ENCODE results near the gene TBC1D14.
"Not testable (repeated sequence)": the region's sequence is repeated elsewhere in the genome, so short reads cannot be mapped to it uniquely, and the experiment has no call there.

The TBC1D14 gene

GRCh38 chr4:6969826-6970800 lies 60.5 kb downstream of the TBC1D14 start:
- no peak overlapping the region for H3K27ac ChIP-seq
- no peak for TF ChIP-seq ZFX (IDR thresholded peaks at IDR 0.05)
- TF ChIP-seq, protein P1, sequence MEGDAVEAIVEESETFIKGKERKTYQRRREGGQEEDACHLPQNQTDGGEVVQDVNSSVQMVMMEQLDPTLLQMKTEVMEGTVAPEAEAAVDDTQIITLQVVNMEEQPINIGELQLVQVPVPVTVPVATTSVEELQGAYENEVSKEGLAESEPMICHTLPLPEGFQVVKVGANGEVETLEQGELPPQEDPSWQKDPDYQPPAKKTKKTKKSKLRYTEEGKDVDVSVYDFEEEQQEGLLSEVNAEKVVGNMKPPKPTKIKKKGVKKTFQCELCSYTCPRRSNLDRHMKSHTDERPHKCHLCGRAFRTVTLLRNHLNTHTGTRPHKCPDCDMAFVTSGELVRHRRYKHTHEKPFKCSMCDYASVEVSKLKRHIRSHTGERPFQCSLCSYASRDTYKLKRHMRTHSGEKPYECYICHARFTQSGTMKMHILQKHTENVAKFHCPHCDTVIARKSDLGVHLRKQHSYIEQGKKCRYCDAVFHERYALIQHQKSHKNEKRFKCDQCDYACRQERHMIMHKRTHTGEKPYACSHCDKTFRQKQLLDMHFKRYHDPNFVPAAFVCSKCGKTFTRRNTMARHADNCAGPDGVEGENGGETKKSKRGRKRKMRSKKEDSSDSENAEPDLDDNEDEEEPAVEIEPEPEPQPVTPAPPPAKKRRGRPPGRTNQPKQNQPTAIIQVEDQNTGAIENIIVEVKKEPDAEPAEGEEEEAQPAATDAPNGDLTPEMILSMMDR (conservative IDR thresholded peaks at IDR 0.05), result no peak

DNA sequence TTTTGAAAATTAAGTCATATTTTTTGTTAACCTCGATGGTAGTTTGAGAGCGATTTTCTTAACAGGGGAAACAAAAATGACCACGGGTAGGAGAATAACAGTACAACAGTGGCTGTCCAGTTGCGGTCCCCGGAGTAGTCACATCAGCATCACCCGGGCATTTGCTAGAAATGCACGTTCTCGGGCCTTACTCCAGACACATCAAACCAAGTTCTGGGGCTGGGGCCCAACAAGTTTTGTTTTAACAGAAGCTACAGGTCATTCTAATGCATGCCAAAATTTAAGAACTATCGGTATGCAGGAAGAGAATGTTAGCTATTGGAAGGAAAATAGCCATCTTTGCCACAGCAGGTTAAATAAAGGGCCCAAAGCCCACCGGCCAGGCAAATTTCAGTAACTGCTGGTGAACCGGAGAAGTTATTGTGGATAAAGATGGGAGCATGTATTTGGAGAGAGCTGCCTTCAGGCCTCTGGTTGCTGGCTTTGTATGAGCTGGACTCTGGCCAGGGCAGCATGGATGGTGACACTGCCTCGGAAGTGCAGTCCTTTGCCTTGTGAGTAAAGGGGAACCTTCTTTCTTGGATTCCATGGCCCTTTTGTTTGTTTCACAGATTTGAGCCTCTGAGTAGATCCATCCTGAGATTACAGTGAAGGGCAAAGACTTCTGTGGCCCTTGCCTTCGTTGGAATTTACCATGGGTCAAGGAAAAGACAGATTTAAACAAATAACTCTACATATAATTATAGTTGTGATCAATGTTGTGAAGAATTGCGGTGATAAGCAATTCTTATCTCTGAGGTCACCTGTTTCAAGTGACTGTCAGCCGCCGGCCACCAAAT lies 62.1 kb downstream of the TBC1D14 start:
- H3K27ac ChIP-seq, result no peak overlapping the region
- TF ChIP-seq ZFX (IDR thresholded peaks at IDR 0.05), result no peak
- TF ChIP-seq, protein P1 (conservative IDR thresholded peaks at IDR 0.05), result no peak

DNA sequence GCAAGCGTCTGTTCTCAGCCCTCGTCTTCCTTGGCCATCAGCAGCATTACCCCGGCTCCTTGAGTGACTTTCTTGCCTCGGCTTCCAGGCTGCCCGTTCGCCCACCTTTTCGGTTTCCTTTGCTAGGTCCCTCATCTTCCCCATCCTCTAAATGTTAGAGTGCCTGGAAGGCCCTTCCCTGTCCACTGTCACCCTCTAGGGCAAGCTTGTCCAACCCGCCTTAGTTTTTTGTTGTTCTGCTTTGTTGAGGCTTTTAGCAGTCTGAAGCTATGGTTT lies 62.7 kb downstream of the TBC1D14 start:
- TF ChIP-seq ZFX (IDR thresholded peaks at IDR 0.05), result no peak
- TF ChIP-seq, protein P1 (conservative IDR thresholded peaks at IDR 0.05), result no peak
- H3K27ac ChIP-seq, result no peak overlapping the region

DNA sequence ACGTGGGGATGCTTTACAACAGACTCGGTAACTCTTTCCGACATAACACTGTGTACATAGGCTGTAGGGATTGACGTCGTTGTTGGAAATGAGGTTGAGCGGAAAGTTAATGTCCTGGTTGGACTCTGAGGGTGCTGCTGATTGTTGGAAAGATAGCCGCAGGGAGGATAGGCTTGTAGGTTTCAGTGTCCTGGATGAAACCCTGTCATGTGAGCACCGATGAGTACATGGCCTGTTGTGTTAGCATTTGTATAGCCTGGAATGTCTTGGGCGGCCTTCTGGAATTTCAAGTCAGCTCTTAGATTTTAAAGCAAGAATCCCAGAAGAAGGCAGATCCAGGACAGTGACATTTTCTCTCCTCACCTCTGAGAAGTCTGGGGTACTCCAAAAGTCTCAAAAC lies 63.3 kb downstream of the TBC1D14 start:
- no peak overlapping the region for H3K27ac ChIP-seq
- TF ChIP-seq, protein P1 (conservative IDR thresholded peaks at IDR 0.05), result no peak
- no peak for TF ChIP-seq ZFX (IDR thresholded peaks at IDR 0.05)

DNA sequence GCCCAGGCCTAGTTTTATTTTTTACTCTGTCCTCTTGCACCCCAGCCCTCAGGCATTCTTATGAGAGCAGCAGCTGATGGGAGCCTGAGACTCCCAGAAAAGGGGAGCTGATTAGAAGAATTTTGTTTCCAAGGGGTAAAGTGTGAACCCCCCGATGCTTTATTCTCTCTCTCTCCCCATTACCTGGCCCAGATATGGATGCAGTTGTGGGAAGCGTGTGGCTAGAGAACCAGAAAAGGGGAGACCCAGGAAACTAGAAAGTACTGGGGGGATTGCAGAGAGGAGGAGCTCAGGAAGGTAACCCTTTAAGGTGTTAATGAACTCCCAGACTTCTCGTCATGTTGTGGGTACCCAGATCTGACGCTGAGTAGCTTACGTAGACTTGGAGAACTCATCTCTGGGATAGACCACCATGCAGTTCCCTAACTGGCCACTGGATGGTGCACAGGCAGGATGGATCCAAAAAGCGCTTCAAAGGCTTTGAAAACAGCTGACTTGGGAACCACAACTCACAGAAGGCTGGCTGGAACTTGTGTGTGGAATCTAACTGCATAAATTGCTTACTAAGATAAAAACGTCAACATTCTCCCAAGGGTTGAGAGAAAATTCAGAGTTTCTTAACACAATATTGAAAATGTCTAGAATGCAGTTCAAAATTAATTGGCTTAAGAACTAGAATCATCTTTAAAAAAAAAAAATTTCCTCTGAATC lies 64.7 kb downstream of the TBC1D14 start:
- H3K27ac ChIP-seq, result no peak overlapping the region
- no peak for TF ChIP-seq ZFX (IDR thresholded peaks at IDR 0.05)
- TF ChIP-seq, protein P1 (conservative IDR thresholded peaks at IDR 0.05), result peak; percentile 92

GRCh38 chr4:6977846-6978245 lies 68.2 kb downstream of the TBC1D14 start:
- not testable (repeated sequence) for H3K27ac ChIP-seq

DNA sequence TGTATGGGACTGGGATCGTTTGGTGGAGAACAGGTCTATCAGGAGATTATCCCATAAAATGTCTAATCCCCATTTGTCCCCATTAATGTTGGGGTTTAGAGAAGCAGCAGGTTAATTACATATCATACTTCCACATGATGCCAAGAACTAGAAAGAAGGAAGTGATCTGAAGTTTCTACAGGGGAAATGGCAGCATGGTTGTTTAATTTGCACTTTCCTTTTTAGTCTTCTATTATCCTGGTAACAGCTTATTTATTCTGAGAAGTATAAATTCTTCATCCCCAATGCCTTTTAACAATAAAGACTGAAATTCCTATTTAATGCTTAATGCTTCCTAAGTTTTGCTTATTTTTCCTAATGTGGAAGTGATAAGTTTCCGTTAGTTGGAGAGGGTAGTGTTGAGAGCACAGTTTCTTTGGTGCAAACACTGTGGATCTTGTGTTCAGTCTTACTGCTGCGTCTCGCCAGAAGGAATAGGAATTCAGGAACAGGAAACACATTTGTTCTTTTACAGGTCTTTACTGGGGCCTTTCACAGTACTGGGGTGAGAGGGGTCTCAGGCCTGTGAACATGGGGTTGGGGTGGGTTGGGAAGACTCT lies 74.0 kb downstream of the TBC1D14 start:
- no peak for TF ChIP-seq ZFX (IDR thresholded peaks at IDR 0.05)
- TF ChIP-seq, protein P1 (conservative IDR thresholded peaks at IDR 0.05), result no peak
- H3K27ac ChIP-seq, result no peak overlapping the region
